HepG2 (cell line): ENCODE data around the gene NRDC. TPM values are rescaled to one million over a fixed set of nuclear protein-coding genes. Genes with fewer than 3 reads are reported as not detected.

ENCODE experiments used
- ADNP ChIP-seq: sonication (generic); formaldehyde crosslinking; IDR thresholded peaks from 2 replicates; pipeline ENCODE4 v1.4.0; 2020; ENCODE audit warnings: missing genetic modification reagents
- AKAP8 ChIP-seq: sonication (generic); formaldehyde crosslinking; IDR thresholded peaks from 2 replicates; pipeline ENCODE4 v1.5.1; 2020; ENCODE audit warnings: mild to moderate bottlenecking, missing genetic modification reagents
- KLF16 ChIP-seq, 2 experiments: sonication (generic) in 1 of 2; formaldehyde crosslinking in 1 of 2; IDR thresholded peaks; 2 replicates each; pipeline versions ENCODE4 v1.6.1 to v1.8.0; 2016 to 2023; ENCODE audit warnings: missing genetic modification reagents in 2 of 2, missing compliant biosample characterization in 1 of 2
- MYC ChIP-seq: sonication (generic); formaldehyde crosslinking; IDR thresholded peaks from 2 replicates; pipeline ENCODE4 v1.9.0; 2021; ENCODE audit warnings: missing genetic modification reagents, borderline replicate concordance
- NR3C1 ChIP-seq: sonication (generic); formaldehyde crosslinking; IDR thresholded peaks from 2 replicates; pipeline ENCODE4 v1.4.0; 2020; ENCODE audit warnings: missing genetic modification reagents
- PRDM10 ChIP-seq: sonication (generic); formaldehyde crosslinking; IDR thresholded peaks from 2 replicates; pipeline ENCODE4 v1.4.0; 2020; ENCODE audit warnings: low read depth, missing genetic modification reagents
- RAD51 ChIP-seq: fragments of 450-650 bp; IDR thresholded peaks from 2 replicates; pipeline ENCODE4 v1.6.1; 2016; ENCODE audit warnings: borderline replicate concordance
- SNAPC5 ChIP-seq: sonication (generic); formaldehyde crosslinking; IDR thresholded peaks from 2 replicates; pipeline ENCODE4 v1.8.1; 2023; ENCODE audit warnings: mild to moderate bottlenecking, missing genetic modification reagents, borderline replicate concordance
- TFDP2 ChIP-seq: sonication (generic); formaldehyde crosslinking; IDR thresholded peaks from 2 replicates; pipeline ENCODE4 v1.4.0; 2020; ENCODE audit warnings: missing genetic modification reagents
- ZFP36L1 ChIP-seq: sonication (generic); formaldehyde crosslinking; IDR thresholded peaks from 2 replicates; pipeline ENCODE4 v1.8.0; 2022; ENCODE audit warnings: mild to moderate bottlenecking, missing genetic modification reagents, moderate library complexity
- ZNF142 ChIP-seq: sonication (generic); formaldehyde crosslinking; IDR thresholded peaks from 2 replicates; pipeline ENCODE4 v1.4.0; 2020; ENCODE audit warnings: missing genetic modification reagents
- ZNF275 ChIP-seq: sonication (generic); formaldehyde crosslinking; IDR thresholded peaks from 2 replicates; pipeline ENCODE4 v1.8.0; 2022; ENCODE audit warnings: missing genetic modification reagents, mild to moderate bottlenecking, inconsistent platforms, borderline replicate concordance
- ZNF362 ChIP-seq: sonication (generic); formaldehyde crosslinking; IDR thresholded peaks from 2 replicates; pipeline ENCODE4 v1.4.0; 2020; ENCODE audit warnings: missing genetic modification reagents, mild to moderate bottlenecking, borderline replicate concordance
- ZNF496 ChIP-seq: sonication (generic); formaldehyde crosslinking; IDR thresholded peaks from 2 replicates; pipeline ENCODE4 v1.8.1; 2023; ENCODE audit warnings: mild to moderate bottlenecking, moderate library complexity, missing genetic modification reagents; ENCODE audit not compliant: insufficient replicate concordance
- polyA plus RNA-seq, 8 experiments: library from polyadenylated mRNA; depleted of rRNA in 3 of 8; stranded (reverse) in 7 of 8; unstranded in 1 of 8; fragments of >200 nt; fragmentation: Illumina TruSeq in 4 of 8; extraction: Trizol in 4 of 8; gene quantifications; 2 replicates each; pipeline versions ENCODE4 v1.2.1 to v1.2.3, GENCODE V29; 2011 to 2016; ENCODE audit warnings: low read depth in 4 of 8, missing spikeins in 1 of 8, mixed read lengths in 1 of 8; ENCODE audit not compliant: insufficient read depth in 1 of 8
- total RNA-seq, 5 experiments: library from RNA; depleted of rRNA; stranded (reverse); fragments of >200 nt; fragmentation: Illumina TruSeq; extraction: Trizol; gene quantifications; 2 replicates each; pipeline ENCODE4 v1.2.3, GENCODE V29; 2016; ENCODE audit warnings: low read depth in 1 of 5

Gene NRDC
- total and polyA plus RNA-seq, 2 of the 13 experiments (the other 11 are each of a cell fraction or from before 2014, with no cell fraction given), result 57.6 to 64.9 TPM

GRCh38 chr1:51878616-51879336 is at the start of gene NRDC (continued):
- peak; percentile 66; the same call in 1 of the 2 replicates for TF ChIP-seq ZNF362
- peak; percentile 49; the same call in 1 of the 2 replicates for TF ChIP-seq ZFP36L1 (CRISPR knock-in tag)
- no peak for TF ChIP-seq ZNF275 (CRISPR knock-in tag)
- no peak for TF ChIP-seq NR3C1 (CRISPR knock-in tag)
- 0 out of 2 replicates have a peak, but pooled peaks have one; percentile 26 for TF ChIP-seq PRDM10 (CRISPR knock-in tag)
- TF ChIP-seq ADNP (CRISPR knock-in tag), result no peak
- TF ChIP-seq RAD51, result peak; percentile 77
- TF ChIP-seq ZNF142 (CRISPR knock-in tag), result no peak; the same call in 1 of the 2 replicates
- TF ChIP-seq TFDP2 (CRISPR knock-in tag), result peak; percentile 77
- no peak for TF ChIP-seq SNAPC5 (CRISPR knock-in tag)
- peak; percentile 56; the same call in 1 of the 2 replicates for TF ChIP-seq MYC
- TF ChIP-seq ZNF496 (CRISPR knock-in tag), result no peak
- no peak for TF ChIP-seq AKAP8 (CRISPR knock-in tag)
- peak; percentile 8 to 77; a peak in 2 of 4 replicates for TF ChIP-seq KLF16 (CRISPR knock-in tag; IDR thresholded peaks at IDR 0.05)
